B cell (primary cell): Measurements from ENCODE around the gene FGFRL1. TPM values are rescaled to one million over a fixed set of nuclear protein-coding genes. Genes with fewer than 3 reads are reported as not detected.
A peak's percentile ranks its signal among the peaks of the same experiment; 100 is the strongest.

Experiments used
- ATAC-seq: fragments of 200-7000 bp; cut with Tn5 transposase; one replicate; pipeline ENCODE4 v1.10.0; 2021; ENCODE audit warnings: low read depth, mild to moderate bottlenecking, moderate number of reproducible peaks, moderate library complexity
- CTCF ChIA-PET: fragments of 350-600 bp; sonication (Branson Sonifier 250); formaldehyde crosslinking; loops from one replicate; lab custom pipeline; 2021; ENCODE audit warnings: antibody characterized with exemption, inconsistent platforms; lab: Charles Lee
- POLR2A ChIA-PET: fragments of 350-600 bp; sonication (Branson Sonifier 250); formaldehyde crosslinking; loops from one replicate; lab custom pipeline; 2021; ENCODE audit warnings: antibody characterized with exemption; lab: Charles Lee
- DNase-seq: peaks from one replicate; pipeline ENCODE4 v3.0.0; 2013
- H2AFZ ChIP-seq: 2 replicates; pipeline ENCODE4 v1.6.1; 2012; ENCODE audit warnings: mild to moderate bottlenecking, low read depth, low read length; ENCODE audit not compliant: insufficient read depth, poor library complexity, severe bottlenecking
- H3K27ac ChIP-seq, 2 donors: 1 replicate in 1 of 2; 2 replicates in 1 of 2; pipeline ENCODE4 v1.5.1; 2012 to 2013; ENCODE audit warnings: low read length in 2 of 2, mild to moderate bottlenecking in 2 of 2, moderate library complexity in 1 of 2
- H3K27me3 ChIP-seq, 4 experiments: fragments of 200-600 bp in 1 of 4; sonication (generic) in 1 of 4; replicated peaks in 1 of 4; 1 replicate in 2 of 4; 2 replicates in 2 of 4; pipeline versions ENCODE4 v1.6.1 to v1.7.0; 2013 to 2016; ENCODE audit warnings: low read length in 3 of 4, mild to moderate bottlenecking in 2 of 4, mixed read lengths in 1 of 4, moderate library complexity in 1 of 4; ENCODE audit not compliant: insufficient read depth in 4 of 4, control insufficient read depth in 3 of 4; ENCODE audit errors: control extremely low read depth in 1 of 4
- H3K36me3 ChIP-seq, 2 experiments: replicated peaks in 1 of 2; 1 replicate in 1 of 2; 2 replicates in 1 of 2; pipeline versions ENCODE4 v1.6.1 to v1.7.1; 2013; ENCODE audit warnings: low read length in 1 of 2; ENCODE audit not compliant: insufficient read depth in 2 of 2, control insufficient read depth in 1 of 2; ENCODE audit errors: control extremely low read depth in 1 of 2, extremely low read depth in 1 of 2
- H3K4me1 ChIP-seq, 2 donors: fragments of 200-600 bp in 1 of 2; sonication (generic) in 1 of 2; 1 replicate in 1 of 2; 2 replicates in 1 of 2; pipeline versions ENCODE4 v1.5.1 to v1.6.1; 2013 to 2017; ENCODE audit warnings: low read length in 2 of 2; ENCODE audit not compliant: control insufficient read depth in 2 of 2, insufficient read depth in 2 of 2
- H3K4me2 ChIP-seq: replicated peaks from 2 replicates; pipeline ENCODE3; 2012; ENCODE audit warnings: mild to moderate bottlenecking, low read depth, low read length; ENCODE audit not compliant: poor library complexity, severe bottlenecking
- H3K4me3 ChIP-seq, 5 experiments: fragments of 200-600 bp in 1 of 5; sonication (generic) in 1 of 5; 1 replicate in 3 of 5; 2 replicates in 2 of 5; pipeline versions ENCODE4 v1.5.1 to v1.7.0; 2011 to 2016; ENCODE audit warnings: low read length in 4 of 5, mild to moderate bottlenecking in 4 of 5, low read depth in 2 of 5, control low read depth in 1 of 5, moderate library complexity in 1 of 5; ENCODE audit not compliant: insufficient read depth in 1 of 5; ENCODE audit errors: control extremely low read depth in 1 of 5, extremely low read depth in 1 of 5
- H3K79me2 ChIP-seq: fragments of 200-600 bp; sonication (generic); one replicate; pipeline ENCODE4 v1.6.0; 2016; ENCODE audit warnings: low read length; ENCODE audit not compliant: control insufficient read depth, insufficient read depth
- H3K9ac ChIP-seq: fragments of 200-600 bp; sonication (generic); 2 replicates; pipeline ENCODE4 v1.6.1; 2017; ENCODE audit warnings: mild to moderate bottlenecking, low read length, moderate library complexity
- H3K9me3 ChIP-seq, 3 donors: one replicate each; pipeline versions ENCODE4 v1.6.1 to v1.7.1; 2013; ENCODE audit warnings: low read length in 2 of 3; ENCODE audit not compliant: control insufficient read depth in 2 of 3, insufficient read depth in 1 of 3; ENCODE audit errors: control extremely low read depth in 1 of 3
- H4K20me1 ChIP-seq: 2 replicates; pipeline ENCODE4 v1.6.0; 2012; ENCODE audit warnings: mild to moderate bottlenecking, low read length; ENCODE audit not compliant: insufficient read depth, control insufficient read depth, poor library complexity, severe bottlenecking
- H3K27ac Mint-ChIP-seq: one replicate; pipeline ENCODE4 v1.8.0; 2021; ENCODE audit warnings: mixed read lengths
- H3K27me3 Mint-ChIP-seq: one replicate; pipeline ENCODE4 v1.8.0; 2021; ENCODE audit warnings: mixed read lengths
- H3K4me1 Mint-ChIP-seq: one replicate; pipeline ENCODE4 v1.8.0; 2021; ENCODE audit warnings: mixed read lengths
- H3K4me3 Mint-ChIP-seq: one replicate; pipeline ENCODE4 v1.8.0; 2021; ENCODE audit warnings: mixed read lengths
- H3K9me3 Mint-ChIP-seq: one replicate; pipeline ENCODE4 v1.8.0; 2022; ENCODE audit warnings: mixed read lengths; ENCODE audit not compliant: insufficient read depth
- CTCF ChIP-seq: fragments of 200-600 bp; IDR thresholded peaks from one replicate; pipeline ENCODE4 v1.8.0; 2022; ENCODE audit warnings: antibody characterized with exemption, mild to moderate bottlenecking
- EZH2 ChIP-seq: IDR thresholded peaks from 2 replicates; pipeline ENCODE4 v1.6.1; 2012; ENCODE audit warnings: borderline replicate concordance, low read depth, mild to moderate bottlenecking, moderate library complexity, low read length; ENCODE audit not compliant: insufficient read depth, poor library complexity, severe bottlenecking
- WGBS: methylation state at CpG from one replicate; pipeline ENCODE4 v1.1.5; 2013; ENCODE audit warnings: missing lambda C conversion rate; ENCODE audit not compliant: insufficient coverage; 5-methylcytosine and 5-hydroxymethylcytosine counted together
- intact Hi-C: fragments of 100-400 bp; cut with micrococcal nuclease; formaldehyde crosslinking; loops from one replicate; pipeline ENCODE4 v1.10.0; 2022
- polyA plus RNA-seq: library from polyadenylated mRNA; depleted of rRNA; stranded (reverse); fragments of >200 nt; gene quantifications from 2 replicates; pipeline ENCODE4 v1.2.3, GENCODE V29; 2012
- total RNA-seq, 2 donors: library from RNA; stranded (reverse); fragments of 120-200 nt in 1 of 2; gene quantifications; 1 replicate in 1 of 2; 2 replicates in 1 of 2; pipeline versions ENCODE4 v1.2.3 to v1.2.4, GENCODE V29; 2013 to 2022

Gene FGFRL1
- total and polyA plus RNA-seq, 2 donors (not counting 1 experiment from before 2014, with no cell fraction given), result 24.1 to 28.9 TPM

GRCh38 chr4:973431-974397, 37.7 kb upstream of the FGFRL1 start, which contains the start of gene DGKQ:
TSS of gene DGKQ (minus strand) at chr4:973569. CDS start at chr4:973482, 87 bp downstream.
- no peaks in the 10 kb centered on the region for H3K9me3 Mint-ChIP-seq
- Histone ChIP-seq H4K20me1 (peaks cover 47% of the 10 kb centered on the region), H3K36me3 (no peaks in the 10 kb centered on the region), H3K79me2 (peaks cover 24% of the 10 kb centered on the region), H3K27ac (no peak within 1 kb of the TSS), H3K9me3 (peaks cover 0 to 15% (median 0%) of the 10 kb centered on the region in 3 donors), H3K4me3 (peak within 1 kb of the TSS; percentile 23 to 76 (median 66)), H3K4me1 (peaks cover 10 to 17% of the 10 kb centered on the region in 2 donors), H3K4me2 (peak within 1 kb of the TSS; percentile 99), H2AFZ (peak within 1 kb of the TSS; percentile 83), H3K27me3 (peaks cover 0 to under 1% (median 0%) of the 10 kb centered on the region in 4 experiments), H3K9ac (peak within 1 kb of the TSS; percentile 82)
- TF ChIP-seq CTCF, result no peak
- no peak for TF ChIP-seq EZH2
- ATAC-seq, result peak; percentile 99
- WGBS, result 27% methylated on average over 123 of the region's 123 CpGs
- CTCF ChIA-PET, result interaction anchor here (1.5 kb wide), 1 partner anchor 13 kb away, joined by 5 read pairs; the partner anchor contains the start of gene IDUA
- peak within 1 kb of the TSS; percentile 61 for H3K4me3 Mint-ChIP-seq
- peaks cover 9% of the 10 kb centered on the region for H3K4me1 Mint-ChIP-seq
- POLR2A ChIA-PET, result interaction anchor here (0.6 kb wide), 2 partner anchors 22 to 26 kb away, joined by 3 read pairs; no protein-coding TSS in a partner anchor
- peak within 1 kb of the TSS; percentile 41 for H3K27ac Mint-ChIP-seq
- peak; percentile 92 for DNase-seq
- no peaks in the 10 kb centered on the region for H3K27me3 Mint-ChIP-seq
- intact Hi-C loops, result loop anchor here (1.0 kb wide), 5 partner anchors 14 to 192 kb away; partner anchors contain the start of genes GAK, IDUA and TMEM175
